Thoracic aorta (tissue), 2 donors: ENCODE data around the gene COL5A3. TPM values are rescaled to one million over a fixed set of nuclear protein-coding genes. Genes with fewer than 3 reads are reported as not detected.
A peak's percentile ranks its signal among the peaks of the same experiment; 100 is the strongest.

ENCODE experiments used
- ATAC-seq: fragments of 150-250 bp; one replicate; pipeline ENCODE4 v1.8.0; 2017; ENCODE audit warnings: low read depth; ENCODE audit not compliant: insufficient number of reproducible peaks, low FRiP score
- DNase-seq: peaks from one replicate; pipeline ENCODE4 v3.0.0-alpha.2; 2020; ENCODE audit warnings: low spot score
- H3K27ac ChIP-seq, 2 donors: fragments of 200-600 bp; sonication (generic); 1 replicate in 1 of 2; 2 replicates in 1 of 2; pipeline ENCODE4 v1.5.1; 2016; ENCODE audit warnings: mild to moderate bottlenecking in 2 of 2, moderate library complexity in 2 of 2
- H3K27me3 ChIP-seq: fragments of 200-600 bp; sonication (generic); replicated peaks from 2 replicates; pipeline ENCODE4 v1.6.0; 2016; ENCODE audit warnings: mild to moderate bottlenecking; ENCODE audit not compliant: insufficient read depth
- H3K36me3 ChIP-seq: fragments of 200-600 bp; sonication (generic); one replicate; pipeline ENCODE4 v1.5.1; 2016
- H3K4me1 ChIP-seq, 2 donors: fragments of 200-600 bp; sonication (generic); 1 replicate in 1 of 2; 2 replicates in 1 of 2; pipeline versions ENCODE4 v1.5.1 to v1.6.0; 2016; ENCODE audit warnings: low read depth in 2 of 2, mild to moderate bottlenecking in 1 of 2; ENCODE audit not compliant: control insufficient read depth in 1 of 2
- H3K4me3 ChIP-seq: fragments of 200-600 bp; sonication (generic); 2 replicates; pipeline ENCODE4 v1.5.1; 2016; ENCODE audit warnings: mild to moderate bottlenecking
- H3K9me3 ChIP-seq: fragments of 200-600 bp; sonication (generic); 2 replicates; pipeline ENCODE4 v1.5.1; 2016
- total RNA-seq, 2 donors: library from RNA; depleted of rRNA; stranded (reverse); fragments of >200 nt; gene quantifications; one replicate each; pipeline versions ENCODE4 v1.1.0 to v1.2.3, GENCODE V29; 2016
- TF ChIP-seq, protein P1 (sequence below): fragments of 200-600 bp; sonication (generic); IDR thresholded peaks from one replicate; pipeline ENCODE4 v1.5.1; 2019; ENCODE audit warnings: antibody characterized with exemption

COL5A3 gene
- total RNA-seq, 2 donors from 2014 or later, result 11.1 to 14.3 TPM

DNA sequence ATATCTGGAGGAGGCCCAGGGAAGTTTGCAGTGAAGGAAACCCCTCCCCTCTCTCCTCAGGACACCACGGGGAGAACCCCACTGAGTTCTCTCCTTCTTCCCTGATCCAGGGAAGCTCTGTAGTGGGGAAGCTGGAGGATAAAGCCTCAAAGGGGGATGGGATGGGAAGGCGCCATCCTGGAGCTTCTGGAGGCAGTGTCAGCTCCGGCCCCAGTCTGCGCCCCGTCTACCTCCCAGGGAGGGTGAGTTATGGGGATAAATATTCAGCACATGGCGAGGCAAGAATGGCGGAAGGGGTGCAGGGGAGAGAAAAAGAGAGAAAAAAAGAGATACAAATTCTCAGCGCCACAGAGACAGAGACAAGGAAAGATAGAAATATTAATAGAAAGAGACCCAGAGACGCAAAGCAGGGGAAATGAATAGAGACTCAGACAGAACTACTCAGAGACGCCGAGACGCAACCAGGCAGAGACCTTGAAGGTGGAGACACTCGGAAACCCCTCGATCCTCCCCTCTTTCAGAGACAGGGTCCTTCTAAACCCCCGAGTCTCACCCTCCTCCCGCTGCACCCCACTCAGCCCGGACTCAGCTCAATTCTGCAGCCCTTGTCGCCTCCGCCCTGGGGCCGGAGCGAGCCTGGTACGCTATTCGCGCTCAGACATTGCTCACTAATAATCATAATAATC lies 97.6 kb downstream of the COL5A3 start:
- Histone ChIP-seq H3K27me3 (no peaks in the 10 kb centered on the region), H3K4me1 (peaks cover 13 to 18% of the 10 kb centered on the region in 2 donors), H3K4me3 (peak overlapping the region; percentile 72), H3K36me3 (no peaks in the 10 kb centered on the region), H3K9me3 (no peaks in the 10 kb centered on the region), H3K27ac (no peak overlapping the region)
- TF ChIP-seq, protein P1, sequence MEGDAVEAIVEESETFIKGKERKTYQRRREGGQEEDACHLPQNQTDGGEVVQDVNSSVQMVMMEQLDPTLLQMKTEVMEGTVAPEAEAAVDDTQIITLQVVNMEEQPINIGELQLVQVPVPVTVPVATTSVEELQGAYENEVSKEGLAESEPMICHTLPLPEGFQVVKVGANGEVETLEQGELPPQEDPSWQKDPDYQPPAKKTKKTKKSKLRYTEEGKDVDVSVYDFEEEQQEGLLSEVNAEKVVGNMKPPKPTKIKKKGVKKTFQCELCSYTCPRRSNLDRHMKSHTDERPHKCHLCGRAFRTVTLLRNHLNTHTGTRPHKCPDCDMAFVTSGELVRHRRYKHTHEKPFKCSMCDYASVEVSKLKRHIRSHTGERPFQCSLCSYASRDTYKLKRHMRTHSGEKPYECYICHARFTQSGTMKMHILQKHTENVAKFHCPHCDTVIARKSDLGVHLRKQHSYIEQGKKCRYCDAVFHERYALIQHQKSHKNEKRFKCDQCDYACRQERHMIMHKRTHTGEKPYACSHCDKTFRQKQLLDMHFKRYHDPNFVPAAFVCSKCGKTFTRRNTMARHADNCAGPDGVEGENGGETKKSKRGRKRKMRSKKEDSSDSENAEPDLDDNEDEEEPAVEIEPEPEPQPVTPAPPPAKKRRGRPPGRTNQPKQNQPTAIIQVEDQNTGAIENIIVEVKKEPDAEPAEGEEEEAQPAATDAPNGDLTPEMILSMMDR, result no peak
- DNase-seq (no peak), ATAC-seq (no peak)

DNA sequence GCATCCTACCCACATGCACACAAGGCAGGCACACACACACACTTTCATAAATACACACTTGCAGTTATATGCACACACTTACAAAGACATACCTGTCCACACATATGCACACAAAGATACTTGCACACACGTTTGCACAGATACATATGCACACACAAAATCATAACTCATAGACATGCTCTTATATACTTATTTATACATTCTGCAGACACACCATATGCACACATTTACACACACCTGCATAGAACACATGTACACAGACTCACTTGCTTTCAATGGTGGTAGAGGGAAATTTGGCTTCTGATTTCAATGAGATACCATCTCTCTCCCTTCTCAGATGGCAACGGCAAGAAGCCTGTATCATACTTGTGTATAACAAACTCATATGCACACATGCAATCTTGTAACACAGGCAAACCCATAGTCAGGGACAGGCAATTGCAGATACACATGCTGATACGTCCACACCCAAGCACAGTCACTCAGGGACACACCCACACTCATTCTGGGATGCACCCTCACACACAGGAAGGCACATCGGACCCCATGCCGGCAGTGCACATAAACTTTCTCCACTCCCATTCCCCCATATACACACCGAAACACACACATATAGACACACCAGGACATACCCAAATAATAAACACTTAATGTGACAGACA lies 98.6 kb downstream of the COL5A3 start:
- no peaks in the 10 kb centered on the region for H3K36me3 ChIP-seq
- no peaks in the 10 kb centered on the region for H3K27me3 ChIP-seq
- H3K27ac ChIP-seq, result no peak overlapping the region
- ATAC-seq (no peak), DNase-seq (no peak)
- TF ChIP-seq, protein P1, result no peak
- no peaks in the 10 kb centered on the region for H3K9me3 ChIP-seq
- no peak overlapping the region for H3K4me3 ChIP-seq
- peaks cover 13 to 18% of the 10 kb centered on the region in 2 donors for H3K4me1 ChIP-seq

DNA sequence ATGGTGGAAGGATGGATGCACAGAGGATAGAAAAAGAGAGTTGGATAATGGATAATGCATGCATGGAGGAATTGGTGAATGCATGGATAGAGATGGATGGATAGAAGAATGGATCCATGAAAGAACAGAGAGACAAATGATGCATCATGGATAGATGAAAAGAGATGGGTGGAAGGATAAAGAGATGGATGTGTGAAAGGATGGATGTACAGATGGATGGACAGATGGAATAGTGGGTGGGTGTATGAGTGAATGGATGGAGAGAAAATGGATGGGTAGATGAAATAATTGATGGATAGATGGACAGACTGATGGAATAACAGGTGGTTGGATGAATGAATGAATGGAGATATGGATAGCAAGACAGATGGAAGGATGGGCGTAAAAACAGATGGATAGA lies 99.7 kb downstream of the COL5A3 start:
- Histone ChIP-seq H3K4me3 (no peak overlapping the region), H3K27ac (no peak overlapping the region), H3K27me3 (no peaks in the 10 kb centered on the region), H3K9me3 (no peaks in the 10 kb centered on the region), H3K4me1 (peaks cover 13 to 18% of the 10 kb centered on the region in 2 donors), H3K36me3 (no peaks in the 10 kb centered on the region)
- TF ChIP-seq, protein P1, result no peak
- no peak for DNase-seq
- ATAC-seq, result no peak

Other genes starting within 250 kb of the COL5A3 start
- gene ZNF846, start 241.8 kb downstream of the COL5A3 start, total RNA-seq, result 10 to 100 TPM; 44.0 to 54.6 TPM
- gene FBXL12, start 191.4 kb downstream of the COL5A3 start, total RNA-seq, result 10 to 100 TPM; 28.9 to 64.8 TPM
- 100 to 1,000 TPM; 210 to 414 TPM for gene UBL5, start 182.6 kb downstream of the COL5A3 start, total RNA-seq
- gene PIN1, start 175.2 kb downstream of the COL5A3 start, total RNA-seq, result 10 to 100 TPM; 76.5 to 79.4 TPM
- 10 to 100 TPM in 1 of 2 donors, 1 to 10 TPM in 1; 5.8 to 13.4 TPM for gene OLFM2, start 74.0 kb downstream of the COL5A3 start, total RNA-seq
- gene RDH8, start 3.0 kb upstream of the COL5A3 start, total RNA-seq, result not detected
- 10 to 100 TPM; 42.5 to 56.5 TPM for gene SHFL, start 75.8 kb upstream of the COL5A3 start, total RNA-seq
- gene ANGPTL6, start 92.2 kb upstream of the COL5A3 start, total RNA-seq, result not detected
- 10 to 100 TPM; 14.6 to 39.0 TPM for gene PPAN, start 95.9 kb upstream of the COL5A3 start, total RNA-seq
- 10 to 100 TPM in 1 of 2 donors, 1 to 10 TPM in 1; 4.5 to 11.6 TPM for gene P2RY11, start 101.2 kb upstream of the COL5A3 start, total RNA-seq
- gene EIF3G, start 109.4 kb upstream of the COL5A3 start, total RNA-seq, result 100 to 1,000 TPM; 194 to 212 TPM
- gene DNMT1, start 184.4 kb upstream of the COL5A3 start, total RNA-seq, result 10 to 100 TPM; 57.5 to 61.2 TPM
- 10 to 100 TPM in 1 of 2 donors, 1 to 10 TPM in 1; 8.3 to 15.6 TPM for gene S1PR2, start 220.8 kb upstream of the COL5A3 start, total RNA-seq
- gene MRPL4, start 241.7 kb upstream of the COL5A3 start, total RNA-seq, result 10 to 100 TPM; 28.4 to 29.9 TPM